Mesendoderm (in vitro differentiated cells): ENCODE measurements around the gene SP140.

Source experiments
- DNase-seq: peaks from one replicate; pipeline ENCODE4 v3.0.0; 2013
- H2AK5ac ChIP-seq: 2 replicates; pipeline ENCODE4 v1.6.1; 2013; ENCODE audit warnings: low read length, inconsistent platforms
- H2BK120ac ChIP-seq: 2 replicates; pipeline ENCODE4 v1.6.1; 2013; ENCODE audit warnings: low read depth, mild to moderate bottlenecking, low read length, moderate library complexity, mixed read lengths
- H2BK15ac ChIP-seq: replicated peaks from 2 replicates; pipeline ENCODE4 v1.6.1; 2013; ENCODE audit warnings: low read depth, mild to moderate bottlenecking, moderate library complexity
- H2BK5ac ChIP-seq: 2 replicates; pipeline ENCODE4 v1.6.1; 2013; ENCODE audit warnings: low read length, inconsistent platforms
- H3K18ac ChIP-seq: 2 replicates; pipeline ENCODE4 v1.6.1; 2013; ENCODE audit warnings: mild to moderate bottlenecking, low read length, mixed read lengths
- H3K23ac ChIP-seq: one replicate; pipeline ENCODE4 v1.6.1; 2013; ENCODE audit warnings: low read length
- H3K27ac ChIP-seq: 2 replicates; pipeline ENCODE4 v1.5.1; 2013; ENCODE audit warnings: low read depth, mild to moderate bottlenecking, inconsistent platforms, low read length, moderate library complexity
- H3K27me3 ChIP-seq: 2 replicates; pipeline ENCODE4 v1.6.1; 2013; ENCODE audit warnings: low read length, control low read depth, mild to moderate bottlenecking, inconsistent platforms; ENCODE audit not compliant: insufficient read depth, poor library complexity
- H3K36me3 ChIP-seq: 2 replicates; pipeline ENCODE4 v1.6.1; 2013; ENCODE audit warnings: low read length, inconsistent platforms; ENCODE audit not compliant: control insufficient read depth, insufficient read depth
- H3K4ac ChIP-seq: one replicate; pipeline ENCODE4 v1.6.1; 2013; ENCODE audit warnings: low read depth, mild to moderate bottlenecking, low read length, moderate library complexity
- H3K4me1 ChIP-seq: 2 replicates; pipeline ENCODE4 v1.6.1; 2013; ENCODE audit warnings: low read depth, low read length, inconsistent platforms; ENCODE audit not compliant: control insufficient read depth
- H3K4me2 ChIP-seq: 2 replicates; pipeline ENCODE4 v1.6.1; 2013; ENCODE audit warnings: low read length
- H3K4me3 ChIP-seq: 2 replicates; pipeline ENCODE4 v1.5.1; 2013; ENCODE audit warnings: mild to moderate bottlenecking, low read length
- H3K56ac ChIP-seq: one replicate; pipeline ENCODE4 v1.6.1; 2013; ENCODE audit warnings: low read length
- H3K79me1 ChIP-seq: 2 replicates; pipeline ENCODE4 v1.6.1; 2013; ENCODE audit warnings: low read length, inconsistent platforms
- H3K79me2 ChIP-seq: 2 replicates; pipeline ENCODE4 v1.6.1; 2013; ENCODE audit warnings: mild to moderate bottlenecking, low read length; ENCODE audit not compliant: control insufficient read depth, insufficient read depth
- H3K9ac ChIP-seq: 2 replicates; pipeline ENCODE4 v1.6.1; 2013; ENCODE audit warnings: low read length, inconsistent platforms
- H4K5ac ChIP-seq: one replicate; pipeline ENCODE4 v1.6.1; 2013; ENCODE audit warnings: low read length
- H4K8ac ChIP-seq: one replicate; pipeline ENCODE4 v1.6.1; 2013; ENCODE audit warnings: low read depth, mild to moderate bottlenecking, control low read depth, low read length, moderate library complexity
- WGBS: extraction: QIAGEN DNeasy Blood & Tissue Kit; methylation state at CpG from one replicate; pipeline ENCODE4 v1.1.7; 2013; ENCODE audit warnings: low lambda C conversion rate, missing lambda C conversion rate; ENCODE audit not compliant: insufficient coverage; ENCODE audit errors: extremely low coverage; 5-methylcytosine and 5-hydroxymethylcytosine counted together

Gene SP140

GRCh38 chr2:230295192-230295591, 69.7 kb downstream of the SP140 start:
- Histone ChIP-seq H3K23ac (no peak overlapping the region), H2AK5ac (no peak overlapping the region), H3K4me1 (no peaks in the 10 kb centered on the region), H3K27me3 (no peaks in the 10 kb centered on the region), H3K4ac (no peak overlapping the region), H2BK120ac (no peak overlapping the region), H3K4me3 (no peak overlapping the region), H3K56ac (no peak overlapping the region), H3K36me3 (no peaks in the 10 kb centered on the region), H4K8ac (no peak overlapping the region), H3K4me2 (no peak overlapping the region), H3K79me2 (no peaks in the 10 kb centered on the region), H4K5ac (no peak overlapping the region), H2BK5ac (no peak overlapping the region), H3K18ac (no peak overlapping the region), H2BK15ac (no peak overlapping the region), H3K9ac (no peak overlapping the region), H3K27ac (no peak overlapping the region), H3K79me1 (no peaks in the 10 kb centered on the region)
- no CpG with 5 or more reads among the region's 6 CpGs for WGBS
- no peak for DNase-seq

GRCh38 chr2:230296917-230297316, 71.4 kb downstream of the SP140 start:
- H3K79me2 ChIP-seq, result no peaks in the 10 kb centered on the region
- H3K4ac ChIP-seq, result no peak overlapping the region
- H4K5ac ChIP-seq, result no peak overlapping the region
- H4K8ac ChIP-seq, result no peak overlapping the region
- no peak overlapping the region for H3K23ac ChIP-seq
- H3K4me2 ChIP-seq, result no peak overlapping the region
- no peak overlapping the region for H3K4me3 ChIP-seq
- no peaks in the 10 kb centered on the region for H3K36me3 ChIP-seq
- no peak overlapping the region for H3K56ac ChIP-seq
- H3K18ac ChIP-seq, result no peak overlapping the region
- no peak overlapping the region for H2BK120ac ChIP-seq
- no peak overlapping the region for H2BK5ac ChIP-seq
- no peak for DNase-seq
- H3K27me3 ChIP-seq, result no peaks in the 10 kb centered on the region
- no peak overlapping the region for H3K9ac ChIP-seq
- no peak overlapping the region for H3K27ac ChIP-seq
- no peak overlapping the region for H2BK15ac ChIP-seq
- H2AK5ac ChIP-seq, result no peak overlapping the region
- no peaks in the 10 kb centered on the region for H3K79me1 ChIP-seq
- H3K4me1 ChIP-seq, result no peaks in the 10 kb centered on the region

GRCh38 chr2:230299618-230300017, 74.1 kb downstream of the SP140 start:
- no peak overlapping the region for H3K4me3 ChIP-seq
- H3K4ac ChIP-seq, result no peak overlapping the region
- H3K23ac ChIP-seq, result no peak overlapping the region
- no peak for DNase-seq
- H4K8ac ChIP-seq, result no peak overlapping the region
- no peak overlapping the region for H2AK5ac ChIP-seq
- no peak overlapping the region for H3K9ac ChIP-seq
- no peaks in the 10 kb centered on the region for H3K27me3 ChIP-seq
- H3K27ac ChIP-seq, result no peak overlapping the region
- WGBS, result no CpG with 5 or more reads among the region's 2 CpGs
- no peaks in the 10 kb centered on the region for H3K79me1 ChIP-seq
- no peaks in the 10 kb centered on the region for H3K4me1 ChIP-seq
- no peak overlapping the region for H2BK120ac ChIP-seq
- H3K56ac ChIP-seq, result no peak overlapping the region
- H2BK5ac ChIP-seq, result no peak overlapping the region
- no peak overlapping the region for H4K5ac ChIP-seq
- no peak overlapping the region for H3K18ac ChIP-seq
- H3K4me2 ChIP-seq, result no peak overlapping the region
- H3K36me3 ChIP-seq, result no peaks in the 10 kb centered on the region
- H2BK15ac ChIP-seq, result no peak overlapping the region
- H3K79me2 ChIP-seq, result no peaks in the 10 kb centered on the region

GRCh38 chr2:230305416-230306275, 80.1 kb downstream of the SP140 start:
- H3K36me3 ChIP-seq, result no peaks in the 10 kb centered on the region
- H3K4me3 ChIP-seq, result no peak overlapping the region
- no peak overlapping the region for H4K5ac ChIP-seq
- no peak for DNase-seq
- no peak overlapping the region for H3K4me2 ChIP-seq
- no peak overlapping the region for H4K8ac ChIP-seq
- WGBS, result no CpG with 5 or more reads among the region's 23 CpGs
- H3K23ac ChIP-seq, result no peak overlapping the region
- no peak overlapping the region for H3K9ac ChIP-seq
- H2AK5ac ChIP-seq, result no peak overlapping the region
- no peaks in the 10 kb centered on the region for H3K4me1 ChIP-seq
- no peak overlapping the region for H3K18ac ChIP-seq
- no peaks in the 10 kb centered on the region for H3K27me3 ChIP-seq
- no peak overlapping the region for H2BK5ac ChIP-seq
- no peak overlapping the region for H3K56ac ChIP-seq
- no peak overlapping the region for H3K4ac ChIP-seq
- no peaks in the 10 kb centered on the region for H3K79me2 ChIP-seq
- H2BK15ac ChIP-seq, result no peak overlapping the region
- H3K79me1 ChIP-seq, result no peaks in the 10 kb centered on the region
- H2BK120ac ChIP-seq, result no peak overlapping the region
- H3K27ac ChIP-seq, result no peak overlapping the region

DNA sequence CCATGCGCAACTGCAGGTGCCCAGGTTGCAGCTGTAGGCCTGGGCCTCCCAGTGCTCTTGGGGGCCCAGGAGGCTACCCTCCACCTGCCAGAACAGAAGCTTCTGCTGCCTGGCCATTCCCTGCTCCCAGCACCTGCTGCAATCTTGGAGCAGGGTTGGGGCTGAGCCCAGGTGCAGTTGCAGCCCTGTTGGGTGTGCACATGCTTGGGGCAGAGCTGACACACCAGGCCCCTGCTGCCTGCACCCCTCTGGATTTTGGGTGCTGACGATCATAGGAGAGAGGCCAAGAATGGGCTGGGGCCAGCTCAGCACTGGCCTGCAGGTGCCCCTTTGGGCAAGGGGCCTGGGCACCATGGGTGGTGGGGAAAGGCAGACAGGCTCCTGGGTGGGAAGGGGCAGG, 80.9 kb downstream of the SP140 start:
- Histone ChIP-seq H3K4ac (no peak overlapping the region), H3K27me3 (no peaks in the 10 kb centered on the region), H3K18ac (no peak overlapping the region), H2BK15ac (no peak overlapping the region), H2AK5ac (no peak overlapping the region), H2BK120ac (no peak overlapping the region), H3K4me1 (no peaks in the 10 kb centered on the region), H3K4me2 (no peak overlapping the region), H3K79me1 (no peaks in the 10 kb centered on the region), H4K8ac (no peak overlapping the region), H3K9ac (no peak overlapping the region), H3K56ac (no peak overlapping the region), H2BK5ac (no peak overlapping the region), H3K27ac (no peak overlapping the region), H3K36me3 (no peaks in the 10 kb centered on the region), H3K79me2 (no peaks in the 10 kb centered on the region), H3K4me3 (no peak overlapping the region), H3K23ac (no peak overlapping the region), H4K5ac (no peak overlapping the region)
- no CpG with 5 or more reads among the region's 2 CpGs for WGBS
- no peak for DNase-seq

- H4K5ac ChIP-seq, result no peak overlapping the region
- H3K23ac ChIP-seq, result no peak overlapping the region
- H3K79me1 ChIP-seq, result no peaks in the 10 kb centered on the region
- H4K8ac ChIP-seq, result no peak overlapping the region
- H3K4me1 ChIP-seq, result no peaks in the 10 kb centered on the region
- no peak overlapping the region for H3K9ac ChIP-seq
- H3K56ac ChIP-seq, result no peak overlapping the region
- no peak for DNase-seq
- H2AK5ac ChIP-seq, result no peak overlapping the region
- H3K18ac ChIP-seq, result no peak overlapping the region
- H3K27ac ChIP-seq, result no peak overlapping the region
- H3K79me2 ChIP-seq, result no peaks in the 10 kb centered on the region
- WGBS, result no CpG with 5 or more reads among the region's 2 CpGs
- H3K4me2 ChIP-seq, result no peak overlapping the region
- H3K27me3 ChIP-seq, result no peaks in the 10 kb centered on the region
- H2BK15ac ChIP-seq, result no peak overlapping the region
- H2BK5ac ChIP-seq, result no peak overlapping the region
- no peak overlapping the region for H3K4ac ChIP-seq
- no peaks in the 10 kb centered on the region for H3K36me3 ChIP-seq
- no peak overlapping the region for H2BK120ac ChIP-seq
- no peak overlapping the region for H3K4me3 ChIP-seq
Measured at GRCh38 chr2:230307485-230307884, 81.9 kb downstream of the SP140 start.
